NCI-H1092 (cell line): ENCODE measurements around the gene NRP1.
"Not testable (repeated sequence)": the region's sequence is repeated elsewhere in the genome, so short reads cannot be mapped to it uniquely, and the experiment has no call there.

ENCODE experiments used
- DNase-seq: peaks from one replicate; lab custom pipeline; 2025; lab: John Stamatoyannopoulos, UW

Gene NRP1

GRCh38 chr10:33334153-33334804 is at the start of gene NRP1:
NRP1 (minus strand) TSS chr10:33334667; CDS start chr10:33334382, 285 bp downstream.
- no peak for DNase-seq

- not testable (repeated sequence) for DNase-seq
Observed at GRCh38 chr10:33384201-33384600, 49.7 kb upstream of the NRP1 start.

GRCh38 chr10:33382921-33383713 is 48.6 kb upstream of the NRP1 start:
- no peak for DNase-seq

GRCh38 chr10:33382216-33382600 is 47.7 kb upstream of the NRP1 start:
- no peak for DNase-seq

GRCh38 chr10:33381451-33382215 is 47.2 kb upstream of the NRP1 start:
- DNase-seq = no peak

GRCh38 chr10:33377658-33378025 is 43.2 kb upstream of the NRP1 start:
- no peak for DNase-seq

- DNase-seq = no peak
Observed at GRCh38 chr10:33376976-33377657, 42.6 kb upstream of the NRP1 start.

GRCh38 chr10:33376476-33376875 is 42.0 kb upstream of the NRP1 start:
- no peak for DNase-seq

GRCh38 chr10:33373263-33373662 is 38.8 kb upstream of the NRP1 start:
- no peak for DNase-seq

GRCh38 chr10:33371234-33371633 is 36.8 kb upstream of the NRP1 start:
- no peak for DNase-seq

- no peak for DNase-seq
Observed at GRCh38 chr10:33370434-33370930, 36.0 kb upstream of the NRP1 start.

GRCh38 chr10:33368086-33368485 is 33.6 kb upstream of the NRP1 start:
- DNase-seq = no peak

- no peak for DNase-seq
Observed at GRCh38 chr10:33365871-33366411, 31.5 kb upstream of the NRP1 start.

GRCh38 chr10:33365301-33365700 is 30.8 kb upstream of the NRP1 start:
- no peak for DNase-seq

- no peak for DNase-seq
Observed at GRCh38 chr10:33363106-33363505, 28.6 kb upstream of the NRP1 start.

GRCh38 chr10:33358016-33358415 is 23.5 kb upstream of the NRP1 start:
- no peak for DNase-seq

- DNase-seq = no peak
Observed at GRCh38 chr10:33355274-33355673, 20.8 kb upstream of the NRP1 start.

GRCh38 chr10:33353853-33354252 is 19.4 kb upstream of the NRP1 start:
- DNase-seq = no peak

GRCh38 chr10:33353334-33353733 is 18.9 kb upstream of the NRP1 start:
- no peak for DNase-seq

GRCh38 chr10:33352615-33353014 is 18.1 kb upstream of the NRP1 start:
- no peak for DNase-seq

GRCh38 chr10:33352175-33352574 is 17.7 kb upstream of the NRP1 start:
- DNase-seq = no peak

GRCh38 chr10:33350041-33350440 is 15.6 kb upstream of the NRP1 start:
- DNase-seq = no peak
